WTC11 (cell line): ENCODE results near the gene CLSTN2. TPM values are rescaled to one million over a fixed set of nuclear protein-coding genes. Genes with fewer than 3 reads are reported as not detected.

ENCODE experiments used
- ATAC-seq: fragments of 200-7000 bp; cut with Tn5 transposase; 2 replicates; pipeline ENCODE4 v1.10.0; 2021; ENCODE audit warnings: mild to moderate bottlenecking, moderate library complexity
- CTCF ChIA-PET: fragments of 300-600 bp; sonication (Branson Sonifier 250); formaldehyde crosslinking; loops from one replicate; lab custom pipeline; 2021; ENCODE audit warnings: antibody characterized with exemption; lab: Charles Lee
- POLR2A ChIA-PET: fragments of 350-600 bp; sonication (Branson Sonifier 250); formaldehyde crosslinking; loops from one replicate; lab custom pipeline; 2021; ENCODE audit warnings: antibody characterized with exemption; lab: Charles Lee
- DNase-seq: peaks from one replicate; pipeline ENCODE4 v3.0.0; 2021; ENCODE audit warnings: low spot score
- H3K27ac Mint-ChIP-seq: 2 replicates; pipeline ENCODE4 v1.8.0; 2021; ENCODE audit warnings: mixed read lengths
- H3K27me3 Mint-ChIP-seq: 2 replicates; pipeline ENCODE4 v1.8.0; 2021; ENCODE audit warnings: low read depth, mild to moderate bottlenecking, moderate library complexity, mixed read lengths
- H3K36me3 Mint-ChIP-seq: 2 replicates; pipeline ENCODE4 v1.8.0; 2021; ENCODE audit warnings: mixed read lengths
- H3K4me1 Mint-ChIP-seq: 2 replicates; pipeline ENCODE4 v1.8.0; 2022; ENCODE audit warnings: mixed read lengths
- H3K4me3 Mint-ChIP-seq: 2 replicates; pipeline ENCODE4 v1.8.0; 2021; ENCODE audit warnings: mild to moderate bottlenecking, moderate library complexity, mixed read lengths
- H3K9me3 Mint-ChIP-seq: 2 replicates; pipeline ENCODE4 v1.8.0; 2021; ENCODE audit warnings: mixed read lengths
- ARID4B ChIP-seq: sonication (generic); formaldehyde crosslinking; IDR thresholded peaks from 2 replicates; pipeline ENCODE4 v1.8.0; 2023; ENCODE audit warnings: missing genetic modification reagents, mild to moderate bottlenecking, borderline replicate concordance
- CDX4 ChIP-seq: fragments of 250-450 bp; sonication (Bioruptor Pico); IDR thresholded peaks from 2 replicates; pipeline ENCODE4 v1.9.0; 2021; ENCODE audit warnings: moderate library complexity, mild to moderate bottlenecking, inconsistent platforms, borderline replicate concordance
- CTCF ChIP-seq: fragments of 200-600 bp; IDR thresholded peaks from 2 replicates; pipeline ENCODE4 v1.8.0; 2022; ENCODE audit warnings: antibody characterized with exemption
- E2F5 ChIP-seq: sonication (generic); formaldehyde crosslinking; IDR thresholded peaks from 2 replicates; pipeline ENCODE4 v1.8.1; 2022; ENCODE audit warnings: mild to moderate bottlenecking, moderate library complexity, missing genetic modification reagents
- ERG ChIP-seq: fragments of 250-450 bp; sonication (Bioruptor Pico); IDR thresholded peaks from 2 replicates; pipeline ENCODE4 v1.8.0; 2021; ENCODE audit warnings: mild to moderate bottlenecking
- ETV6 ChIP-seq: sonication (generic); formaldehyde crosslinking; IDR thresholded peaks from 2 replicates; pipeline ENCODE4 v1.8.1; 2022; ENCODE audit warnings: mild to moderate bottlenecking, missing genetic modification reagents
- GABPB1 ChIP-seq: sonication (generic); formaldehyde crosslinking; IDR thresholded peaks from 2 replicates; pipeline ENCODE4 v1.8.1; 2023; ENCODE audit warnings: mild to moderate bottlenecking, missing genetic modification reagents
- JUN ChIP-seq: sonication (generic); formaldehyde crosslinking; IDR thresholded peaks from 2 replicates; pipeline ENCODE4 v1.8.0; 2023; ENCODE audit warnings: mild to moderate bottlenecking, missing genetic modification reagents
- MXD4 ChIP-seq: fragments of 250-450 bp; sonication (Bioruptor Pico); IDR thresholded peaks from 2 replicates; pipeline ENCODE4 v1.8.0; 2021; ENCODE audit warnings: mild to moderate bottlenecking, moderate library complexity, borderline replicate concordance
- NFATC4 ChIP-seq: fragments of 250-450 bp; sonication (Bioruptor Pico); IDR thresholded peaks from 2 replicates; pipeline ENCODE4 v1.9.0; 2021; ENCODE audit warnings: mild to moderate bottlenecking
- NFE2L1 ChIP-seq: sonication (generic); formaldehyde crosslinking; IDR thresholded peaks from 2 replicates; pipeline ENCODE4 v1.8.1; 2023; ENCODE audit warnings: missing genetic modification reagents
- NR2C2 ChIP-seq: sonication (generic); formaldehyde crosslinking; IDR thresholded peaks from 2 replicates; pipeline ENCODE4 v1.8.0; 2022; ENCODE audit warnings: mild to moderate bottlenecking, missing genetic modification reagents
- OVOL2 ChIP-seq: fragments of 250-450 bp; sonication (Bioruptor Pico); IDR thresholded peaks from 2 replicates; pipeline ENCODE4 v1.9.0; 2021; ENCODE audit warnings: mild to moderate bottlenecking, borderline replicate concordance
- PREB ChIP-seq: sonication (generic); formaldehyde crosslinking; IDR thresholded peaks from 2 replicates; pipeline ENCODE4 v1.8.1; 2022; ENCODE audit warnings: mild to moderate bottlenecking, missing genetic modification reagents, moderate library complexity, borderline replicate concordance
- RELA ChIP-seq: sonication (generic); formaldehyde crosslinking; IDR thresholded peaks from 2 replicates; pipeline ENCODE4 v1.8.1; 2022; ENCODE audit warnings: missing genetic modification reagents, mild to moderate bottlenecking, borderline replicate concordance
- RORB ChIP-seq: fragments of 250-450 bp; sonication (Bioruptor Pico); IDR thresholded peaks from 2 replicates; pipeline ENCODE4 v1.9.0; 2021; ENCODE audit warnings: mild to moderate bottlenecking
- SOX15 ChIP-seq: fragments of 250-450 bp; sonication (Bioruptor Pico); IDR thresholded peaks from 2 replicates; pipeline ENCODE4 v1.9.0; 2021; ENCODE audit warnings: mild to moderate bottlenecking
- TEAD1 ChIP-seq: sonication (generic); formaldehyde crosslinking; IDR thresholded peaks from 2 replicates; pipeline ENCODE4 v1.8.0; 2022; ENCODE audit warnings: mild to moderate bottlenecking, missing genetic modification reagents
- USF1 ChIP-seq: sonication (generic); formaldehyde crosslinking; IDR thresholded peaks from 2 replicates; pipeline ENCODE4 v1.8.0; 2022; ENCODE audit warnings: mild to moderate bottlenecking, missing genetic modification reagents
- ZBTB21 ChIP-seq: sonication (generic); formaldehyde crosslinking; IDR thresholded peaks from 2 replicates; pipeline ENCODE4 v1.8.1; 2023; ENCODE audit warnings: mild to moderate bottlenecking, missing genetic modification reagents, borderline replicate concordance
- ZMAT4 ChIP-seq: fragments of 250-450 bp; sonication (Bioruptor Pico); IDR thresholded peaks from 2 replicates; pipeline ENCODE4 v1.9.0; 2021; ENCODE audit warnings: mild to moderate bottlenecking
- ZNF121 ChIP-seq: sonication (generic); formaldehyde crosslinking; IDR thresholded peaks from 2 replicates; pipeline ENCODE4 v1.8.0; 2023; ENCODE audit warnings: missing genetic modification reagents
- ZNF232 ChIP-seq: sonication (generic); formaldehyde crosslinking; IDR thresholded peaks from 2 replicates; pipeline ENCODE4 v1.8.0; 2022; ENCODE audit warnings: mild to moderate bottlenecking, missing genetic modification reagents
- ZNF671 ChIP-seq: fragments of 250-450 bp; sonication (Bioruptor Pico); IDR thresholded peaks from 2 replicates; pipeline ENCODE4 v1.8.0; 2021; ENCODE audit warnings: mild to moderate bottlenecking
- total RNA-seq: library from RNA; stranded (reverse); gene quantifications from 3 replicates; pipeline ENCODE4 v1.2.3, GENCODE V29; 2021

Gene CLSTN2
- total RNA-seq, 1 experiment from 2014 or later: 0.35 TPM

- no peak for ATAC-seq
- CTCF ChIA-PET: no interaction called here
- H3K27ac Mint-ChIP-seq: no peak overlapping the region
These were observed 495.5 kb downstream of the CLSTN2 start for GRCh38 chr3:140430494-140430893.

GRCh38 chr3:140432229-140432669, 497.3 kb downstream of the CLSTN2 start:
- CTCF ChIA-PET: interaction anchor here (0.6 kb wide), 1 partner anchor 15 kb away, joined by 3 read pairs; no protein-coding TSS in a partner anchor
- H3K4me1 Mint-ChIP-seq: peaks cover 9% of the 10 kb centered on the region
- TF ChIP-seq GABPB1 (CRISPR knock-in tag): no peak
- no peak for TF ChIP-seq RELA (CRISPR knock-in tag)
- no peak for TF ChIP-seq CTCF
- no peak for TF ChIP-seq ZMAT4 (CRISPR knock-in tag)
- no peak for TF ChIP-seq TEAD1 (CRISPR knock-in tag)
- TF ChIP-seq E2F5 (CRISPR knock-in tag): no peak
- no peak for TF ChIP-seq SOX15 (CRISPR knock-in tag)
- TF ChIP-seq ERG: no peak

More at GRCh38 chr3:140430494-140430893, 495.5 kb downstream of the CLSTN2 start:
- no peak for DNase-seq
- no peak for TF ChIP-seq PREB (CRISPR knock-in tag)
- TF ChIP-seq ZNF121 (CRISPR knock-in tag): no peak
- TF ChIP-seq MXD4 (CRISPR knock-in tag): no peak
- TF ChIP-seq NFATC4 (CRISPR knock-in tag): no peak
- TF ChIP-seq ZNF671 (CRISPR knock-in tag): no peak
- no peak for TF ChIP-seq SOX15 (CRISPR knock-in tag)
- no peak for TF ChIP-seq ZNF232
- no peak for TF ChIP-seq CDX4 (CRISPR knock-in tag)
- no peak for TF ChIP-seq ARID4B (CRISPR knock-in tag)
- TF ChIP-seq OVOL2 (CRISPR knock-in tag): no peak
- no peak for TF ChIP-seq NR2C2 (CRISPR knock-in tag)
- TF ChIP-seq RORB (CRISPR knock-in tag): no peak
- TF ChIP-seq USF1 (CRISPR knock-in tag): no peak
- no peak for TF ChIP-seq NFE2L1 (CRISPR knock-in tag)
- no peak for TF ChIP-seq JUN (CRISPR knock-in tag)
- no peak for TF ChIP-seq ZBTB21 (CRISPR knock-in tag)
- no peak for TF ChIP-seq ETV6 (CRISPR knock-in tag)
- H3K4me1 Mint-ChIP-seq: peaks cover 9% of the 10 kb centered on the region
- H3K4me3 Mint-ChIP-seq: no peak overlapping the region
- no peaks in the 10 kb centered on the region for H3K36me3 Mint-ChIP-seq
- POLR2A ChIA-PET: no interaction called here
- no peaks in the 10 kb centered on the region; the same call in 1 of the 2 replicates for H3K27me3 Mint-ChIP-seq
- no peaks in the 10 kb centered on the region for H3K9me3 Mint-ChIP-seq

More at GRCh38 chr3:140432229-140432669, 497.3 kb downstream of the CLSTN2 start:
- no peak for DNase-seq
- no peak for ATAC-seq
- POLR2A ChIA-PET: no interaction called here
- Mint-ChIP-seq H3K27me3 (no peaks in the 10 kb centered on the region; the same call in 1 of the 2 replicates), H3K27ac (no peak overlapping the region), H3K36me3 (no peaks in the 10 kb centered on the region), H3K9me3 (no peaks in the 10 kb centered on the region), H3K4me3 (no peak overlapping the region)
